Measurements from ENCODE around the gene NCKAP5. TPM values are rescaled to one million over a fixed set of nuclear protein-coding genes. Genes with fewer than 3 reads are reported as not detected.

NCKAP5 gene
- total RNA-seq, 1 donor from 2014 or later, result 0.46 TPM

DNA sequence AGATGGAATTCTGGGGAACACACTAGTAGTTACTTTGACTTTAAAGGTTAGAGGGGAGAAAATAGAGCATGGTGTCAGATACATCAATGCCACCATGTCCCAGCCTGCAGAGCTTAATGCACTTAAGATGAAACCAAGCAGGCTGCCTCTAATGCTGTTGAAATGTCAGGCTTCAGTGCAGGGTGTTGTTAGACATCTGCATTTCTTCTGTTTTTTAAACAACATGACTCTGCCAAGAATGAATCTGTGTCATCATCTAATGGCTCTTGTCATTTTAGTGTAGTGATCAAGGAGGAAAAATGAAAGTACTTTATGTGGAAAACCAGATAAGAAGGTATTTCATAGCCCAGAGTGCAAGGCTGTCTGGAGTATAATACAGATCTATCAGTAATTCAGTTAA lies 928.1 kb downstream of the NCKAP5 start:
- peaks cover 3% of the 10 kb centered on the region for H3K9me3 Mint-ChIP-seq (ENCODE audit: unreplicated experiment)
- TF ChIP-seq, protein P1, sequence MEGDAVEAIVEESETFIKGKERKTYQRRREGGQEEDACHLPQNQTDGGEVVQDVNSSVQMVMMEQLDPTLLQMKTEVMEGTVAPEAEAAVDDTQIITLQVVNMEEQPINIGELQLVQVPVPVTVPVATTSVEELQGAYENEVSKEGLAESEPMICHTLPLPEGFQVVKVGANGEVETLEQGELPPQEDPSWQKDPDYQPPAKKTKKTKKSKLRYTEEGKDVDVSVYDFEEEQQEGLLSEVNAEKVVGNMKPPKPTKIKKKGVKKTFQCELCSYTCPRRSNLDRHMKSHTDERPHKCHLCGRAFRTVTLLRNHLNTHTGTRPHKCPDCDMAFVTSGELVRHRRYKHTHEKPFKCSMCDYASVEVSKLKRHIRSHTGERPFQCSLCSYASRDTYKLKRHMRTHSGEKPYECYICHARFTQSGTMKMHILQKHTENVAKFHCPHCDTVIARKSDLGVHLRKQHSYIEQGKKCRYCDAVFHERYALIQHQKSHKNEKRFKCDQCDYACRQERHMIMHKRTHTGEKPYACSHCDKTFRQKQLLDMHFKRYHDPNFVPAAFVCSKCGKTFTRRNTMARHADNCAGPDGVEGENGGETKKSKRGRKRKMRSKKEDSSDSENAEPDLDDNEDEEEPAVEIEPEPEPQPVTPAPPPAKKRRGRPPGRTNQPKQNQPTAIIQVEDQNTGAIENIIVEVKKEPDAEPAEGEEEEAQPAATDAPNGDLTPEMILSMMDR (IDR thresholded peaks at IDR 0.05), result no peak
- no peak for DNase-seq (ENCODE audit: extremely low spot score, unreplicated experiment)
- no peak overlapping the region for H3K4me3 Mint-ChIP-seq (ENCODE audit: unreplicated experiment)
- no peak overlapping the region for H3K27ac Mint-ChIP-seq (ENCODE audit: unreplicated experiment)
- no peaks in the 10 kb centered on the region for H3K27me3 Mint-ChIP-seq (ENCODE audit: unreplicated experiment)
- no peaks in the 10 kb centered on the region for H3K36me3 Mint-ChIP-seq (ENCODE audit: unreplicated experiment)
- H3K4me1 Mint-ChIP-seq (ENCODE audit: unreplicated experiment), result no peaks in the 10 kb centered on the region

DNA sequence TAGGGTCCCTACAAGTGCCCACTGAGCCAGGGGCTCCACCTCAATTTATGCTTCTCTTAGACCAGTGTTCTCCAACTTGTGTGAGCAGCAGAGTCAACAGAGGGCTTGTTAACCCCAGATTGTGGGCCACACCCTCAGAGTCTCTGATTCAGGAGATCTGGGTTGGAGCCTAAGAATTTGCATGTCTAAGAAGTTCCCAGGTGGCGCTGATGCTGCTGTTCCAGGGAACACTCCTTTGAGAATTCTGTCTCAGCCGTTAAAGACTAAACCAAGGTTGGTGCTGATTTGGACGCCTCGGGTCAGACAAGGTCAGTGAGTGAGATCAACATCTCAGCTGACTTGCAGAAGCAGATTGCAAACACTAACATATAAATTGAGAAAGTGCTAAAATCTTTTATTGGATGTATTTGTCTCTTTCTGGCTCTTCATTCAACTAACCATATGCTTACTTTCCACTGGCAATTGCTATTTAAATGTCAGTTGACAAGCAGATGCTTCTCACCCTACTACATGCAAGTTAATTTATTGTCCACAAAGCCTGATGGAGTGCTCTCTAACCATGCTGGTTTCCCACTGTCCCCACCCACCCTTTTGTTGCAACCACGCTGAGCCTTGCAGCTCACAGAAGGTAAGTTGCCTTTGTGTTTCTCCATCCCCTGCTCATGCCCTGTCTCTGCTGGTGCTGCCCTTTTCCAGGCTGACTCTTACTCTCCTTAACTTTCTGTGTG lies 929.8 kb downstream of the NCKAP5 start:
- no peak overlapping the region for H3K27ac Mint-ChIP-seq (ENCODE audit: unreplicated experiment)
- H3K4me3 Mint-ChIP-seq (ENCODE audit: unreplicated experiment), result no peak overlapping the region
- no peak for DNase-seq (ENCODE audit: extremely low spot score, unreplicated experiment)
- H3K36me3 Mint-ChIP-seq (ENCODE audit: unreplicated experiment), result no peaks in the 10 kb centered on the region
- no peaks in the 10 kb centered on the region for H3K4me1 Mint-ChIP-seq (ENCODE audit: unreplicated experiment)
- H3K9me3 Mint-ChIP-seq (ENCODE audit: unreplicated experiment), result peaks cover 9% of the 10 kb centered on the region
- TF ChIP-seq, protein P1 (IDR thresholded peaks at IDR 0.05), result no peak
- H3K27me3 Mint-ChIP-seq (ENCODE audit: unreplicated experiment), result no peaks in the 10 kb centered on the region

DNA sequence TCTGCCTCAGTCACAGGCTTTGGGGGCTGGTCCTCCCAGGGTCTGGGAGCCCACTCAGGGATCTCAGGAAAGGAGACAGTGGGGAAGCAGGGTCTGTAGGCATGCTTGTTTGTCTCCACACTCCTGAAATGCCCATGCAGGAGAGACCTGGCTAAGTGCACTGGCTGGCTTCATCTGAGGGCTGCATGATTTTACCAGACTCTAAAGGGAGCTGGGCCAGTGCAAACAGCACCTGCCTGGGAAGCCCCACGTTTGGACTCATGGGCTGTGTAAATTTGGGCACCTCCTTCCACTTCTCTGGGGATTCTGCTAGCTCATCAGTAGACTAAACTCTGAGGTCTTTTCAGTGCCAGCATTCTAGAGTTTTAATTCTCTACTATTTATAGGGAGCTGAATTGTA lies 931.9 kb downstream of the NCKAP5 start:
- TF ChIP-seq, protein P1 (IDR thresholded peaks at IDR 0.05), result no peak
- Mint-ChIP-seq H3K9me3 (ENCODE audit: unreplicated experiment) (peaks cover 11% of the 10 kb centered on the region), H3K27me3 (ENCODE audit: unreplicated experiment) (no peaks in the 10 kb centered on the region), H3K27ac (ENCODE audit: unreplicated experiment) (no peak overlapping the region), H3K4me3 (ENCODE audit: unreplicated experiment) (no peak overlapping the region), H3K4me1 (ENCODE audit: unreplicated experiment) (no peaks in the 10 kb centered on the region), H3K36me3 (ENCODE audit: unreplicated experiment) (no peaks in the 10 kb centered on the region)
- no peak for DNase-seq (ENCODE audit: extremely low spot score, unreplicated experiment)

DNA sequence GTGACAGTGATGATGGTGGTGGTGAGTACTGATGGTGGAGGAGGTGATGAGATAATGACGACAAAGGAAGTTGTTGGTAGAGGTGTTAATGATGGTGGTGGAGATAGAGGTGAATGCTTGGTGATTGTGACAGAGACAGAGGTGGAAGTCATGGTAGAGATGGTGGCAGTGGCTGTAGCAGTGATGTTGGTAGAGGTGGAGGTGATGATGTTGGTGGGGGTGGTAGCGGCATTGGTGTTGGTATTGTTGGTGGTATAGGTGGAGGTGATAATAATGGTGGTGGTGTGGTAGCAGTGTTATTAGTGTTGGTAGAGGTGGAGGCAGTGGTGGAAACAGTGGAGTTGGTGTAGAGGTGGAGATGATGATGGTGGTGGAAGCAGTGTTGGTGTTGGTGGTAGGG lies 934.6 kb downstream of the NCKAP5 start:
- Mint-ChIP-seq H3K4me1 (ENCODE audit: unreplicated experiment) (no peaks in the 10 kb centered on the region), H3K4me3 (ENCODE audit: unreplicated experiment) (no peak overlapping the region), H3K27me3 (ENCODE audit: unreplicated experiment) (no peaks in the 10 kb centered on the region), H3K27ac (ENCODE audit: unreplicated experiment) (no peak overlapping the region), H3K9me3 (ENCODE audit: unreplicated experiment) (peaks cover 11% of the 10 kb centered on the region), H3K36me3 (ENCODE audit: unreplicated experiment) (no peaks in the 10 kb centered on the region)
- TF ChIP-seq, protein P1 (IDR thresholded peaks at IDR 0.05), result no peak
- DNase-seq (ENCODE audit: extremely low spot score, unreplicated experiment), result no peak

DNA sequence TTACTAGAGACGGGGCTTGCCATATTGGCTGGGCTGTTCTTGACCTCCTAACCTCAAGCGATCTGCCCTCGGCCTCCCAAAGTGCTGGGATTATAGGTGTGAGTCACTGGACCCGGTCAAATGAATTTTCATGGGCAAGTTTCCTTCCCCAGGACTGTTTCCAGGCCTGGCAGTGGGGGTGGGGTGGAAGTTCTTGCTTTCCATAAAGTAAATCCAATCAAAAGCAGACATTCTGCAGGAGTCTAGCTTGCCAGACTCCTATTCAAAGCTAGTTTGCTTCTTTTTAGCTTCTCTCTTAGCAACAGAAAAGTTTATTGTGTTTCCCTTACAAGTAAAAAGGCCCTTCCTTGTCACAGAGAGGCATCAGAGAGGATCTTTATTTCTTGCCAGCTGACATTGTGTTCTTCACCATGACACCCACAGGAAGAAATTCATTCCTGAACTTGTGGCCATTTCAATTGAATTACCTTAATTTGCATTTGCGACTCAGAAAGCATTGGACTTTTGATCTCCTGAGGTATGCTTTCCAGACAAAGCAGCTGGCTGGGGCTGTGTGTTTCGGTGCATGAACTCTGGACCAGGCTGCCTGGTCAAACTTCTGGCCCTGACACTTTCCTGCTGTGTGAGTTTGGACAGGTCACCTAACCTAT lies 936.1 kb downstream of the NCKAP5 start:
- TF ChIP-seq, protein P1 (IDR thresholded peaks at IDR 0.05), result no peak
- H3K27ac Mint-ChIP-seq (ENCODE audit: unreplicated experiment), result no peak overlapping the region

More for the DNA sequence above, 936.1 kb downstream of the NCKAP5 start:
- H3K4me1 Mint-ChIP-seq (ENCODE audit: unreplicated experiment), result no peaks in the 10 kb centered on the region
- no peaks in the 10 kb centered on the region for H3K27me3 Mint-ChIP-seq (ENCODE audit: unreplicated experiment)
- DNase-seq (ENCODE audit: extremely low spot score, unreplicated experiment), result no peak
- no peak overlapping the region for H3K4me3 Mint-ChIP-seq (ENCODE audit: unreplicated experiment)
- H3K36me3 Mint-ChIP-seq (ENCODE audit: unreplicated experiment), result no peaks in the 10 kb centered on the region
- H3K9me3 Mint-ChIP-seq (ENCODE audit: unreplicated experiment), result peaks cover 11% of the 10 kb centered on the region

Measured in osteocyte (in vitro differentiated cells).